WTC11 (cell line): ENCODE data around the gene MED15.

ENCODE experiments used
- CREM ChIP-seq: sonication (generic); formaldehyde crosslinking; IDR thresholded peaks from 2 replicates; pipeline ENCODE4 v1.8.1; 2022; ENCODE audit warnings: mild to moderate bottlenecking, missing genetic modification reagents, moderate library complexity
- JUN ChIP-seq: sonication (generic); formaldehyde crosslinking; IDR thresholded peaks from 2 replicates; pipeline ENCODE4 v1.8.0; 2023; ENCODE audit warnings: mild to moderate bottlenecking, missing genetic modification reagents
- SMAD4 ChIP-seq: sonication (generic); formaldehyde crosslinking; IDR thresholded peaks from 2 replicates; pipeline ENCODE4 v1.8.0; 2022; ENCODE audit warnings: mild to moderate bottlenecking, missing genetic modification reagents
- SP1 ChIP-seq: sonication (generic); formaldehyde crosslinking; conservative IDR thresholded peaks from 2 replicates; pipeline ENCODE4 v1.8.1; 2022; ENCODE audit warnings: missing genetic modification reagents
- TEAD4 ChIP-seq: sonication (generic); formaldehyde crosslinking; IDR thresholded peaks from 2 replicates; pipeline ENCODE4 v1.8.0; 2022; ENCODE audit warnings: mild to moderate bottlenecking, missing genetic modification reagents
- ZNF121 ChIP-seq: sonication (generic); formaldehyde crosslinking; IDR thresholded peaks from 2 replicates; pipeline ENCODE4 v1.8.0; 2023; ENCODE audit warnings: missing genetic modification reagents
- TF ChIP-seq, protein P1 (sequence below): fragments of 200-600 bp; IDR thresholded peaks from 2 replicates; pipeline ENCODE4 v1.8.0; 2022; ENCODE audit warnings: antibody characterized with exemption
- TF ChIP-seq, protein P2 (sequence below): sonication (generic); formaldehyde crosslinking; IDR thresholded peaks from 2 replicates; pipeline ENCODE4 v1.8.1; 2022; ENCODE audit warnings: missing genetic modification reagents, borderline replicate concordance
- TF ChIP-seq, protein P3 (sequence below): sonication (generic); formaldehyde crosslinking; IDR thresholded peaks from 2 replicates; pipeline ENCODE4 v1.8.1; 2022; ENCODE audit warnings: mild to moderate bottlenecking, moderate library complexity, missing genetic modification reagents
- TF ChIP-seq, protein P4 (sequence below): sonication (generic); formaldehyde crosslinking; IDR thresholded peaks from 2 replicates; pipeline ENCODE4 v1.8.0; 2022; ENCODE audit warnings: missing genetic modification reagents
- TF ChIP-seq, protein P5 (sequence below): sonication (generic); formaldehyde crosslinking; IDR thresholded peaks from 2 replicates; pipeline ENCODE4 v1.8.1; 2022; ENCODE audit warnings: mild to moderate bottlenecking, missing genetic modification reagents, moderate library complexity, borderline replicate concordance

DNA sequence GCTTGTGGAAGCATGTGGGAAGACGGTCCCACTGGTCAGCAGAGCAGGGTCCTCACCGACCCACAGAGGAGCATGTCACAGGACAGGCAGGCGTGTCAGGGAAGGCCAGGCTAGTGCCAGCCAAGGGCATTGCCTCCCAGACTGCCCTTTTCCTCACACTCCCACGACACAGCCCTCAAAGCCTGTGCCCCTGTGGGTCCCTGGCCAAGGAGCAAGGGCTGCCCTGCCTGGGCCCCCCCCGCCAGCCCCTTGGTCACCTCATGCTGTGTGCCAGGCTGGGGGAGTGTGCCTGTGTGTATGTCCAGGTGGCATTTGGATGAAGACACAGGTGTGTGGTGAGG, 74.7 kb downstream of the MED15 start:
- TF ChIP-seq, protein P1, sequence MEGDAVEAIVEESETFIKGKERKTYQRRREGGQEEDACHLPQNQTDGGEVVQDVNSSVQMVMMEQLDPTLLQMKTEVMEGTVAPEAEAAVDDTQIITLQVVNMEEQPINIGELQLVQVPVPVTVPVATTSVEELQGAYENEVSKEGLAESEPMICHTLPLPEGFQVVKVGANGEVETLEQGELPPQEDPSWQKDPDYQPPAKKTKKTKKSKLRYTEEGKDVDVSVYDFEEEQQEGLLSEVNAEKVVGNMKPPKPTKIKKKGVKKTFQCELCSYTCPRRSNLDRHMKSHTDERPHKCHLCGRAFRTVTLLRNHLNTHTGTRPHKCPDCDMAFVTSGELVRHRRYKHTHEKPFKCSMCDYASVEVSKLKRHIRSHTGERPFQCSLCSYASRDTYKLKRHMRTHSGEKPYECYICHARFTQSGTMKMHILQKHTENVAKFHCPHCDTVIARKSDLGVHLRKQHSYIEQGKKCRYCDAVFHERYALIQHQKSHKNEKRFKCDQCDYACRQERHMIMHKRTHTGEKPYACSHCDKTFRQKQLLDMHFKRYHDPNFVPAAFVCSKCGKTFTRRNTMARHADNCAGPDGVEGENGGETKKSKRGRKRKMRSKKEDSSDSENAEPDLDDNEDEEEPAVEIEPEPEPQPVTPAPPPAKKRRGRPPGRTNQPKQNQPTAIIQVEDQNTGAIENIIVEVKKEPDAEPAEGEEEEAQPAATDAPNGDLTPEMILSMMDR, result no peak
- TF ChIP-seq, protein P2, sequence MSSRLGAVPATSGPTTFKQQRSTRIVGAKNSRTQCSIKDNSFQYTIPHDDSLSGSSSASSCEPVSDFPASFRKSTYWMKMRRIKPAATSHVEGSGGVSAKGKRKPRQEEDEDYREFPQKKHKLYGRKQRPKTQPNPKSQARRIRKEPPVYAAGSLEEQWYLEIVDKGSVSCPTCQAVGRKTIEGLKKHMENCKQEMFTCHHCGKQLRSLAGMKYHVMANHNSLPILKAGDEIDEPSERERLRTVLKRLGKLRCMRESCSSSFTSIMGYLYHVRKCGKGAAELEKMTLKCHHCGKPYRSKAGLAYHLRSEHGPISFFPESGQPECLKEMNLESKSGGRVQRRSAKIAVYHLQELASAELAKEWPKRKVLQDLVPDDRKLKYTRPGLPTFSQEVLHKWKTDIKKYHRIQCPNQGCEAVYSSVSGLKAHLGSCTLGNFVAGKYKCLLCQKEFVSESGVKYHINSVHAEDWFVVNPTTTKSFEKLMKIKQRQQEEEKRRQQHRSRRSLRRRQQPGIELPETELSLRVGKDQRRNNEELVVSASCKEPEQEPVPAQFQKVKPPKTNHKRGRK (CRISPR knock-in tag), result no peak
- no peak for TF ChIP-seq ZNF121 (CRISPR knock-in tag)
- TF ChIP-seq CREM (CRISPR knock-in tag), result no peak
- TF ChIP-seq, protein P3, sequence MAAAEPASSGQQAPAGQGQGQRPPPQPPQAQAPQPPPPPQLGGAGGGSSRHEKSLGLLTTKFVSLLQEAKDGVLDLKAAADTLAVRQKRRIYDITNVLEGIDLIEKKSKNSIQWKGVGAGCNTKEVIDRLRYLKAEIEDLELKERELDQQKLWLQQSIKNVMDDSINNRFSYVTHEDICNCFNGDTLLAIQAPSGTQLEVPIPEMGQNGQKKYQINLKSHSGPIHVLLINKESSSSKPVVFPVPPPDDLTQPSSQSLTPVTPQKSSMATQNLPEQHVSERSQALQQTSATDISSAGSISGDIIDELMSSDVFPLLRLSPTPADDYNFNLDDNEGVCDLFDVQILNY (CRISPR knock-in tag), result no peak
- no peak for TF ChIP-seq SMAD4 (CRISPR knock-in tag)
- TF ChIP-seq SP1 (CRISPR knock-in tag), result no peak
- no peak for TF ChIP-seq TEAD4 (CRISPR knock-in tag)
- TF ChIP-seq, protein P4, sequence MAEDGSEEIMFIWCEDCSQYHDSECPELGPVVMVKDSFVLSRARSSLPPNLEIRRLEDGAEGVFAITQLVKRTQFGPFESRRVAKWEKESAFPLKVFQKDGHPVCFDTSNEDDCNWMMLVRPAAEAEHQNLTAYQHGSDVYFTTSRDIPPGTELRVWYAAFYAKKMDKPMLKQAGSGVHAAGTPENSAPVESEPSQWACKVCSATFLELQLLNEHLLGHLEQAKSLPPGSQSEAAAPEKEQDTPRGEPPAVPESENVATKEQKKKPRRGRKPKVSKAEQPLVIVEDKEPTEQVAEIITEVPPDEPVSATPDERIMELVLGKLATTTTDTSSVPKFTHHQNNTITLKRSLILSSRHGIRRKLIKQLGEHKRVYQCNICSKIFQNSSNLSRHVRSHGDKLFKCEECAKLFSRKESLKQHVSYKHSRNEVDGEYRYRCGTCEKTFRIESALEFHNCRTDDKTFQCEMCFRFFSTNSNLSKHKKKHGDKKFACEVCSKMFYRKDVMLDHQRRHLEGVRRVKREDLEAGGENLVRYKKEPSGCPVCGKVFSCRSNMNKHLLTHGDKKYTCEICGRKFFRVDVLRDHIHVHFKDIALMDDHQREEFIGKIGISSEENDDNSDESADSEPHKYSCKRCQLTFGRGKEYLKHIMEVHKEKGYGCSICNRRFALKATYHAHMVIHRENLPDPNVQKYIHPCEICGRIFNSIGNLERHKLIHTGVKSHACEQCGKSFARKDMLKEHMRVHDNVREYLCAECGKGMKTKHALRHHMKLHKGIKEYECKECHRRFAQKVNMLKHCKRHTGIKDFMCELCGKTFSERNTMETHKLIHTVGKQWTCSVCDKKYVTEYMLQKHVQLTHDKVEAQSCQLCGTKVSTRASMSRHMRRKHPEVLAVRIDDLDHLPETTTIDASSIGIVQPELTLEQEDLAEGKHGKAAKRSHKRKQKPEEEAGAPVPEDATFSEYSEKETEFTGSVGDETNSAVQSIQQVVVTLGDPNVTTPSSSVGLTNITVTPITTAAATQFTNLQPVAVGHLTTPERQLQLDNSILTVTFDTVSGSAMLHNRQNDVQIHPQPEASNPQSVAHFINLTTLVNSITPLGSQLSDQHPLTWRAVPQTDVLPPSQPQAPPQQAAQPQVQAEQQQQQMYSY (CRISPR knock-in tag), result no peak
- TF ChIP-seq, protein P5, sequence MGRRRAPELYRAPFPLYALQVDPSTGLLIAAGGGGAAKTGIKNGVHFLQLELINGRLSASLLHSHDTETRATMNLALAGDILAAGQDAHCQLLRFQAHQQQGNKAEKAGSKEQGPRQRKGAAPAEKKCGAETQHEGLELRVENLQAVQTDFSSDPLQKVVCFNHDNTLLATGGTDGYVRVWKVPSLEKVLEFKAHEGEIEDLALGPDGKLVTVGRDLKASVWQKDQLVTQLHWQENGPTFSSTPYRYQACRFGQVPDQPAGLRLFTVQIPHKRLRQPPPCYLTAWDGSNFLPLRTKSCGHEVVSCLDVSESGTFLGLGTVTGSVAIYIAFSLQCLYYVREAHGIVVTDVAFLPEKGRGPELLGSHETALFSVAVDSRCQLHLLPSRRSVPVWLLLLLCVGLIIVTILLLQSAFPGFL, result no peak
- TF ChIP-seq JUN (CRISPR knock-in tag), result no peak
